ENCODE data around the gene MTIF3. TPM values are rescaled to one million over a fixed set of nuclear protein-coding genes. Genes with fewer than 3 reads are reported as not detected.

The MTIF3 gene
- total RNA-seq, 1 experiment from 2014 or later, result 37.1 TPM

- Histone ChIP-seq H3K4me3 (ENCODE audit: low read depth, low read length, poor library complexity, severe bottlenecking) (no peak overlapping the region), H3K4me1 (ENCODE audit: insufficient read depth, low read length, poor library complexity, severe bottlenecking) (no peaks in the 10 kb centered on the region), H3K27ac (ENCODE audit: low read depth, low read length, poor library complexity, severe bottlenecking) (no peak overlapping the region), H3K9me3 (ENCODE audit: low read depth, low read length, poor library complexity, severe bottlenecking) (no peaks in the 10 kb centered on the region), H3K36me3 (ENCODE audit: insufficient read depth, low read length, poor library complexity, severe bottlenecking) (no peaks in the 10 kb centered on the region), H3K27me3 (replicated peaks; ENCODE audit: insufficient read depth, low read depth, low read length, poor library complexity) (peaks cover 11% of the 10 kb centered on the region)
- CTCF ChIA-PET, result no interaction called here
- no peak for DNase-seq (ENCODE audit: low spot score)
- no TSS peak for BruUV-seq (replicated peaks)
- intact Hi-C loops (cut with micrococcal nuclease; ENCODE audit: unreplicated experiment), result no loop called here
- POLR2A ChIA-PET (ENCODE audit: low non-redundant PET), result no interaction called here
- no peak for TF ChIP-seq EZH2 (IDR thresholded peaks at IDR 0.05; ENCODE audit: borderline replicate concordance, low read depth, low read length, poor library complexity, severe bottlenecking)
- no peak for TF ChIP-seq CTCF (conservative IDR thresholded peaks at IDR 0.05; ENCODE audit: low read depth, low read length)
Observed at GRCh38 chr13:27388241-27388640, 62.1 kb downstream of the MTIF3 start.

Other genes starting within 250 kb of the MTIF3 start
- 906 and 986 TPM in 2 replicates for gene RPL21, start 199.0 kb downstream of the MTIF3 start, total RNA-seq (2021)
- 0.85 and 1.1 TPM in 2 replicates for gene RASL11A, start 179.7 kb downstream of the MTIF3 start, total RNA-seq (2021)
- gene GTF3A, start 25.9 kb downstream of the MTIF3 start, total RNA-seq (2021), result 126 and 130 TPM in 2 replicates
- gene LNX2, start 170.0 kb upstream of the MTIF3 start, total RNA-seq (2021), result 5.9 and 6.4 TPM in 2 replicates
- gene POLR1D, start 171.3 kb upstream of the MTIF3 start, total RNA-seq (2021), result 116 and 118 TPM in 2 replicates